H1 (cell line): ENCODE data around the gene SCAPER. TPM values are rescaled to one million over a fixed set of nuclear protein-coding genes. Genes with fewer than 3 reads are reported as not detected.

ENCODE experiments used
- CTCF ChIA-PET: fragments of 300-600 bp; sonication (Branson Sonifier 250); formaldehyde crosslinking; loops from one replicate; lab custom pipeline; 2021; ENCODE audit not compliant: partially characterized antibody; lab: Charles Lee
- POLR2A ChIA-PET: fragments of 300-600 bp; sonication (Branson Sonifier 250); formaldehyde crosslinking; loops from one replicate; lab custom pipeline; 2021; ENCODE audit warnings: inconsistent platforms; ENCODE audit not compliant: partially characterized antibody; lab: Charles Lee
- DNase-seq, 2 experiments: peaks; one replicate each; pipeline versions ENCODE4 v3.0.0 to v3.0.0-alpha.2; 2010 to 2022; ENCODE audit warnings: low spot score in 2 of 2, low read depth in 1 of 2, mixed read lengths in 1 of 2
- FAIRE-seq: peaks from 2 replicates; lab custom pipeline; 2011; peaks lifted over from hg19 to GRCh38; lab: Jason Lieb, UNC
- H2AFZ ChIP-seq: 2 replicates; pipeline ENCODE4 v1.8.1; 2012; ENCODE audit warnings: low read length, inconsistent platforms
- H2AK5ac ChIP-seq: 2 replicates; pipeline ENCODE4 v1.6.1; 2013; ENCODE audit warnings: low read depth, low read length
- H2BK120ac ChIP-seq: replicated peaks from 2 replicates; pipeline ENCODE3; 2013; ENCODE audit warnings: low read depth, low read length, inconsistent platforms
- H2BK12ac ChIP-seq: 2 replicates; pipeline ENCODE4 v1.6.1; 2013; ENCODE audit warnings: low read depth, low read length
- H2BK15ac ChIP-seq: 2 replicates; pipeline ENCODE4 v1.6.1; 2013; ENCODE audit warnings: low read length
- H2BK20ac ChIP-seq: 2 replicates; pipeline ENCODE4 v1.6.1; 2013; ENCODE audit warnings: low read length
- H2BK5ac ChIP-seq: 2 replicates; pipeline ENCODE4 v1.6.1; 2013; ENCODE audit warnings: low read depth, low read length
- H3K14ac ChIP-seq: 2 replicates; pipeline ENCODE4 v1.6.1; 2013; ENCODE audit warnings: inconsistent platforms; ENCODE audit not compliant: insufficient read length
- H3K18ac ChIP-seq: 2 replicates; pipeline ENCODE4 v1.6.1; 2013; ENCODE audit warnings: low read length; ENCODE audit errors: extremely low read depth
- H3K23ac ChIP-seq: 2 replicates; pipeline ENCODE4 v1.6.1; 2013; ENCODE audit warnings: inconsistent platforms; ENCODE audit not compliant: insufficient read length
- H3K23me2 ChIP-seq: 2 replicates; pipeline ENCODE4 v1.6.1; 2013; ENCODE audit warnings: low read depth, low read length
- H3K27ac ChIP-seq: 2 replicates; pipeline ENCODE4 v1.6.1; 2011; ENCODE audit warnings: low read depth, low read length, inconsistent platforms
- H3K27me3 ChIP-seq, 4 experiments: replicated peaks in 1 of 4; 1 replicate in 1 of 4; 2 replicates in 3 of 4; pipeline versions ENCODE4 v1.6.1 to v1.8.1; 2011 to 2013; ENCODE audit warnings: low read length in 3 of 4, mild to moderate bottlenecking in 3 of 4, inconsistent platforms in 2 of 4, mixed read lengths in 2 of 4, moderate library complexity in 1 of 4; ENCODE audit not compliant: control insufficient read depth in 3 of 4, insufficient read depth in 3 of 4; ENCODE audit errors: extremely low read depth in 1 of 4
- H3K36me3 ChIP-seq, 4 experiments: 2 replicates each; pipeline versions ENCODE4 v1.6.1 to v1.8.1; 2011 to 2013; ENCODE audit warnings: mild to moderate bottlenecking in 4 of 4, low read length in 3 of 4, moderate library complexity in 2 of 4, control low read depth in 1 of 4, inconsistent platforms in 1 of 4; ENCODE audit not compliant: insufficient read depth in 4 of 4, control insufficient read depth in 2 of 4
- H3K4ac ChIP-seq: replicated peaks from 2 replicates; pipeline ENCODE3; 2013; ENCODE audit warnings: low read length, low read depth, mixed read lengths, inconsistent platforms; ENCODE audit not compliant: insufficient read length
- H3K4me1 ChIP-seq, 4 experiments: replicated peaks in 1 of 4; 1 replicate in 1 of 4; 2 replicates in 3 of 4; pipeline versions ENCODE4 v1.6.1 to v1.8.1; 2011 to 2013; ENCODE audit warnings: low read length in 3 of 4, inconsistent platforms in 2 of 4, mixed read lengths in 1 of 4; ENCODE audit not compliant: insufficient read depth in 4 of 4, control insufficient read depth in 3 of 4
- H3K4me2 ChIP-seq, 2 experiments: 2 replicates each; pipeline versions ENCODE4 v1.6.1 to v1.8.1; 2011 to 2013; ENCODE audit warnings: low read depth in 2 of 2, low read length in 2 of 2, control low read depth in 1 of 2, inconsistent platforms in 1 of 2, mild to moderate bottlenecking in 1 of 2; ENCODE audit not compliant: insufficient read depth in 1 of 2
- H3K4me3 ChIP-seq, 4 experiments: fragments of 200-600, 300-600 bp in 1 of 4; sonication (generic), shearing (Covaris generic), sonication (Bioruptor Twin) in 1 of 4; 2 replicates each; pipeline versions ENCODE4 v1.5.1 to v1.8.1; 2011 to 2016; ENCODE audit warnings: low read length in 4 of 4, low read depth in 3 of 4, control low read depth in 2 of 4, inconsistent platforms in 2 of 4, mild to moderate bottlenecking in 2 of 4, mixed read lengths in 1 of 4, moderate library complexity in 1 of 4; ENCODE audit not compliant: insufficient read depth in 2 of 4; ENCODE audit errors: extremely low read depth in 1 of 4
- H3K56ac ChIP-seq: replicated peaks from 2 replicates; pipeline ENCODE3; 2013; ENCODE audit warnings: low read depth, mild to moderate bottlenecking, mixed read lengths, low read length, inconsistent platforms; ENCODE audit not compliant: insufficient read length
- H3K79me1 ChIP-seq: 2 replicates; pipeline ENCODE4 v1.6.1; 2013; ENCODE audit warnings: low read depth, low read length, control low read depth
- H3K79me2 ChIP-seq, 2 experiments: 2 replicates each; pipeline versions ENCODE4 v1.6.1 to v1.8.1; 2012 to 2013; ENCODE audit warnings: low read length in 2 of 2, mild to moderate bottlenecking in 2 of 2, inconsistent platforms in 1 of 2; ENCODE audit not compliant: insufficient read depth in 2 of 2, control insufficient read depth in 1 of 2
- H3K9ac ChIP-seq, 4 experiments: replicated peaks in 1 of 4; 1 replicate in 1 of 4; 2 replicates in 3 of 4; pipeline versions ENCODE4 v1.6.1 to v1.8.1; 2011 to 2013; ENCODE audit warnings: low read depth in 3 of 4, low read length in 3 of 4, control low read depth in 2 of 4, mild to moderate bottlenecking in 2 of 4, moderate library complexity in 2 of 4, inconsistent platforms in 1 of 4; ENCODE audit errors: extremely low read depth in 1 of 4
- H3K9me3 ChIP-seq, 2 experiments: 2 replicates each; pipeline versions ENCODE4 v1.6.1 to v1.8.1; 2012 to 2013; ENCODE audit warnings: mild to moderate bottlenecking in 2 of 2, moderate library complexity in 2 of 2, control low read depth in 1 of 2, inconsistent platforms in 1 of 2, low read depth in 1 of 2, low read length in 1 of 2, mixed read lengths in 1 of 2; ENCODE audit not compliant: insufficient read depth in 2 of 2
- H4K20me1 ChIP-seq, 2 experiments: replicated peaks in 1 of 2; 2 replicates each; pipeline versions ENCODE3 to v1.8.1; 2011 to 2013; ENCODE audit warnings: inconsistent platforms in 2 of 2, low read length in 2 of 2, mild to moderate bottlenecking in 1 of 2; ENCODE audit not compliant: insufficient read depth in 2 of 2, control insufficient read depth in 1 of 2
- H4K5ac ChIP-seq: 2 replicates; pipeline ENCODE4 v1.6.1; 2013; ENCODE audit warnings: low read length, low read depth, mixed read lengths, inconsistent platforms; ENCODE audit not compliant: insufficient read length
- H4K8ac ChIP-seq: 2 replicates; pipeline ENCODE4 v1.8.0; 2013; ENCODE audit warnings: mild to moderate bottlenecking, moderate library complexity, low read length, inconsistent platforms; ENCODE audit not compliant: insufficient read depth; ENCODE audit errors: extremely low read depth
- H4K91ac ChIP-seq: replicated peaks from 2 replicates; pipeline ENCODE3; 2013; ENCODE audit warnings: low read length, mixed read lengths, inconsistent platforms; ENCODE audit not compliant: insufficient read length
- CBX8 ChIP-seq: fragments of 300-800, 300-1000 bp; sonication (generic); IDR thresholded peaks from 2 replicates; pipeline ENCODE4 v1.7.1; 2016; ENCODE audit warnings: low read depth, low read length, borderline replicate concordance
- EZH2 ChIP-seq: fragments of 200-600 bp; sonication (generic); IDR thresholded peaks from 2 replicates; pipeline ENCODE4 v1.7.1; 2012; ENCODE audit warnings: low read depth, mild to moderate bottlenecking, moderate library complexity, low read length, inconsistent platforms; ENCODE audit not compliant: severe bottlenecking
- JUND ChIP-seq: IDR thresholded peaks from 2 replicates; pipeline ENCODE4 v1.6.1; 2011; ENCODE audit warnings: mild to moderate bottlenecking, improper control_type of control experiment, low read length
- KDM4A ChIP-seq: IDR thresholded peaks from one replicate; pipeline ENCODE4 v1.7.1; 2012; ENCODE audit warnings: low read depth, mild to moderate bottlenecking, moderate library complexity, low read length, inconsistent platforms; ENCODE audit not compliant: severe bottlenecking
- MAX ChIP-seq: IDR thresholded peaks from 2 replicates; pipeline ENCODE4 v1.6.1; 2012; ENCODE audit warnings: inconsistent platforms
- RAD21 ChIP-seq, 2 experiments: IDR thresholded peaks in 1 of 2; conservative IDR thresholded peaks in 1 of 2; 2 replicates each; pipeline ENCODE4 v1.6.1; 2011; ENCODE audit warnings: low read depth in 2 of 2, low read length in 2 of 2, improper control_type of control experiment in 1 of 2, inconsistent platforms in 1 of 2, mild to moderate bottlenecking in 1 of 2, moderate library complexity in 1 of 2
- RNF2 ChIP-seq: fragments of 200-900, 300-1000 bp; sonication (generic); IDR thresholded peaks from 2 replicates; pipeline ENCODE4 v1.7.1; 2016; ENCODE audit warnings: borderline replicate concordance, low read depth, mild to moderate bottlenecking, antibody characterized with exemption, low read length; ENCODE audit not compliant: poor library complexity, severe bottlenecking; ENCODE audit errors: missing control alignments
- SP2 ChIP-seq: IDR thresholded peaks from 2 replicates; pipeline ENCODE4 v1.6.1; 2012; ENCODE audit warnings: mild to moderate bottlenecking, low read length, inconsistent platforms
- SRF ChIP-seq: IDR thresholded peaks from 2 replicates; pipeline ENCODE4 v1.6.1; 2011; ENCODE audit warnings: mild to moderate bottlenecking, low read depth, low read length, moderate library complexity
- WGBS, 2 experiments: shearing (Covaris generic) in 1 of 2; methylation state at CpG; one replicate each; pipeline versions ENCODE4 v1.1.6 to v1.1.7; 2013 to 2015; ENCODE audit warnings: low lambda C conversion rate in 2 of 2, mixed read lengths in 2 of 2, inconsistent platforms in 1 of 2, low coverage in 1 of 2, missing lambda C conversion rate in 1 of 2; ENCODE audit not compliant: insufficient replicate concordance in 2 of 2, insufficient coverage in 1 of 2, insufficient read length in 1 of 2; ENCODE audit errors: extremely low coverage in 1 of 2, missing lambda C conversion rate in 1 of 2; 5-methylcytosine and 5-hydroxymethylcytosine counted together
- polyA plus RNA-seq, 7 experiments: library from polyadenylated mRNA; depleted of rRNA in 3 of 7; stranded (reverse) in 5 of 7; unstranded in 2 of 7; fragments of >200 nt in 5 of 7; fragments of 200-250 nt in 2 of 7; gene quantifications; 1 replicate in 5 of 7; 2 replicates in 1 of 7; 4 replicates in 1 of 7; pipeline versions ENCODE4 v1.2.1 to v1.2.3, GENCODE V29; 2011 to 2013; ENCODE audit warnings: missing spikeins in 2 of 7, mixed read lengths in 2 of 7
- total RNA-seq: library from RNA; stranded (reverse); fragmentation: NEBNext Ultra II Directional; extraction: Animal tissue kit (Norgen Biotek cat#: 25700); gene quantifications from 2 replicates; pipeline ENCODE4 v1.2.1, GENCODE V29; 2021

The SCAPER gene
- total and polyA plus RNA-seq, 2 of the 8 experiments (the other 6 are each of a cell fraction or from before 2014, with no cell fraction given), result 1.6 to 6.8 TPM

- H2BK120ac ChIP-seq, result no peak overlapping the region
- H2AFZ ChIP-seq, result peak overlapping the region; percentile 36; the same call in 1 of the 2 replicates
- H2AK5ac ChIP-seq, result peak overlapping the region; percentile 60; the same call in 1 of the 2 replicates
- H3K23ac ChIP-seq, result no peak overlapping the region
- no peak overlapping the region; the same call in 1 of the 2 replicates for H4K8ac ChIP-seq
- H3K9ac ChIP-seq, result no peak overlapping the region; a peak in 2 of 7 replicates
- H3K4me2 ChIP-seq, result peak overlapping the region; percentile 80 to 82
- no peak overlapping the region for H3K14ac ChIP-seq
- H3K23me2 ChIP-seq, result peaks cover 11% of the 10 kb centered on the region; the same call in 1 of the 2 replicates
- H3K18ac ChIP-seq, result peak overlapping the region; percentile 93
- peak overlapping the region; percentile 77 for H4K91ac ChIP-seq
- H3K79me1 ChIP-seq, result no peaks in the 10 kb centered on the region
- 5% methylated on average over 60 of the region's 89 CpGs; no CpG with 5 or more reads in 1 of the 2 experiments for WGBS, 2 experiments
- peaks cover 0 to 10% of the 10 kb centered on the region in 2 experiments; a peak in 1 of 4 replicates for H3K9me3 ChIP-seq
- no peak overlapping the region for H2BK15ac ChIP-seq
- CTCF ChIA-PET, result interaction anchor here (0.6 to 9.2 kb wide), 2 partner anchors 144 to 1610 kb away, joined by 5 to 130 read pairs; no protein-coding TSS in a partner anchor
- H3K27me3 ChIP-seq, result peaks cover 57 to 90% (median 81%) of the 10 kb centered on the region in 4 experiments
- H2BK5ac ChIP-seq, result no peak overlapping the region
- H4K5ac ChIP-seq, result no peak overlapping the region
- peaks cover 0 to 25% (median 0%) of the 10 kb centered on the region in 4 experiments; a peak in 1 of 8 replicates for H3K36me3 ChIP-seq
- POLR2A ChIA-PET, result interaction anchor here (1.0 to 4.8 kb wide), 3 partner anchors 9 to 132 kb away, joined by 3 to 55 read pairs (median 6); partner anchors contain the start of gene ETFA
- H4K20me1 ChIP-seq, result peaks cover 10 to 23% of the 10 kb centered on the region in 2 experiments
- H3K4me1 ChIP-seq, result peaks cover 0 to 40% (median 27%) of the 10 kb centered on the region in 4 experiments; a peak in 6 of 7 replicates
- peak overlapping the region; percentile 9 to 51 (median 18); a peak in 4 of 8 replicates for H3K4me3 ChIP-seq
- peak in 1 of 2 experiments; percentile 78 for DNase-seq
- H3K27ac ChIP-seq, result no peak overlapping the region
- no peak for FAIRE-seq
- H2BK12ac ChIP-seq, result peak overlapping the region; percentile 86
- H2BK20ac ChIP-seq, result no peak overlapping the region
- no peak overlapping the region for H3K56ac ChIP-seq
- H3K4ac ChIP-seq, result no peak overlapping the region
- no peaks in the 10 kb centered on the region for H3K79me2 ChIP-seq
- TF ChIP-seq RAD21 (IDR thresholded peaks at IDR 0.05 in 1 of 2, conservative IDR thresholded peaks at IDR 0.05 in 1 of 2; ENCODE audit: low read depth in 2 of 2, low read length in 2 of 2) (no peak), CBX8 (no peak), SRF (no peak), JUND (no peak), MAX (peak; percentile 98), RNF2 (peak; percentile 97), SP2 (no peak), EZH2 (peak; percentile 97), KDM4A (peak; percentile 58)
These were observed 567.2 kb downstream of the SCAPER start for GRCh38 chr15:76337696-76338485.
